ENCODE results near the gene ALG11. TPM values are rescaled to one million over a fixed set of nuclear protein-coding genes. Genes with fewer than 3 reads are reported as not detected.

The ALG11 gene
- total and polyA plus RNA-seq, 12 donors = 2.8 to 24.9 (median 21.0) TPM

DNA sequence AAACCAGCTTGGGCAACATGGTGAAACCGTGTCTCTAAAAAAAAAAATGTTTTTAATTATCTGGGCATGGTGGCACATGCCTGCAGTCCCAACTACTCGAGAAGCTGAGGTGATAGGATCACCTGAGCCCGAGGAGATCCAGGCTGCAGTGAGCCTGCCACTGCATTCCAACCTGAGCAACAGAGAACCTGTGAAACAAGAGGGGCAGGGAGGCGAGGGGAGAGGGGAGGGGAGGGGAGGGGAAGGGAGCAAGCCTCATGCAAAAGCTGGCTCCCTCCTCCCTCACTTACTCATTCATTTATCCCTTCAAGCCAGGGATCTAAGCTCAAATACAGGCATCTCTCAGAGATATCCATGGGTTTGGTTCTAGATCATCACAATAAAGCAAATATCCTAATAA, 9.8 kb upstream of the ALG11 start:
- DNase-seq (no peak), ATAC-seq (no peak)

DNA sequence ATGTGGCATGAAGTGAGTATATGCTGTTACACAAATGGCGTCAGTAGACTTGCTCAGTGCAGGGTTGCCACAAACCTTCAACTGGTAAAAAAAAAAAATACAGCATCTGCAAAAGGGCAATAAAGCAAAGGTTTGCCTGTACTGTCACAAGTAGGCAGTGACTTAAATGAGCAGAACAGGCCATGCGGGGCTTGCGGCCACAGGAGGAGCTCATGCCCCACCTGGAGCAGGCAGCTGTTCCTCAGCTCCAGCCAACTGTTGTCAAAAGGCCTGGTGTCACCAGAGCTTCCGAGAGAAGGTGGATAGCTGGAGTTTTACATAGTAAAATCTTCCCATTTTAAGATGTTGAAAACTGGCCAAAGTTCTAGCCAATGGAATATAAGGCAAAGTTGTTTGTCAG, 8.7 kb upstream of the ALG11 start:
- H3K4me1 ChIP-seq = peaks cover 0 to 14% (median 7%) of the 10 kb centered on the region in 9 donors
- intact Hi-C loops (cut with DNase I) = loop anchor here in 7 of 10 donors (2.0 to 10.0 kb wide), 5 partner anchors 106 to 451 kb away; partner anchors contain the start of genes NEK5 (in 4 of the 7), CKAP2 (in 1 of the 7) and VPS36 (in 1 of the 7)
- no peak for ATAC-seq
- H3K4me3 ChIP-seq = no peak overlapping the region
- H3K27ac ChIP-seq = no peak overlapping the region
- no peaks in the 10 kb centered on the region for H3K27me3 ChIP-seq
- H3K9me3 ChIP-seq = no peaks in the 10 kb centered on the region
- H3K36me3 ChIP-seq = peaks cover 0 to 4% (median 0%) of the 10 kb centered on the region in 9 donors
- DNase-seq = no peak
- TF ChIP-seq CTCF (IDR thresholded peaks at IDR 0.05) = no peak
- WGBS, 2 donors = 84% methylated on average over 4 of the region's 4 CpGs

More for the DNA sequence above, 9.8 kb upstream of the ALG11 start:
- Histone ChIP-seq H3K27ac (no peak overlapping the region), H3K4me3 (no peak overlapping the region), H3K9me3 (no peaks in the 10 kb centered on the region), H3K36me3 (peaks cover 0 to 4% (median 0%) of the 10 kb centered on the region in 9 donors), H3K27me3 (no peaks in the 10 kb centered on the region), H3K4me1 (peaks cover 0 to 14% (median 8%) of the 10 kb centered on the region in 9 donors)
- no peak for TF ChIP-seq CTCF (IDR thresholded peaks at IDR 0.05)
- 77 to 85% methylated on average over 4 of the region's 4 CpGs for WGBS, 2 donors
- intact Hi-C loops (cut with DNase I) = loop anchor here in 7 of 10 donors (2.0 to 10.0 kb wide), 5 partner anchors 105 to 452 kb away; partner anchors contain the start of genes NEK5 (in 4 of the 7), CKAP2 (in 1 of the 7) and VPS36 (in 1 of the 7)

- no peak for TF ChIP-seq CTCF (IDR thresholded peaks at IDR 0.05)
- DNase-seq = no peak
- Histone ChIP-seq H3K27me3 (no peaks in the 10 kb centered on the region), H3K36me3 (peaks cover 0 to 4% (median 0%) of the 10 kb centered on the region in 9 donors), H3K27ac (no peak overlapping the region), H3K4me1 (peaks cover 0 to 7% (median 0%) of the 10 kb centered on the region in 9 donors), H3K9me3 (no peaks in the 10 kb centered on the region), H3K4me3 (no peak overlapping the region)
- intact Hi-C loops (cut with DNase I) = loop anchor here in 6 of 10 donors (5.0 to 10.0 kb wide), 3 partner anchors 107 to 450 kb away; partner anchors contain the start of genes NEK5 (in 5 of the 6), CKAP2 (in 1 of the 6) and VPS36 (in 1 of the 6)
- ATAC-seq = no peak
- WGBS, 2 donors = 89 to 90% methylated on average over 7 of the region's 7 CpGs
Observed at GRCh38 chr13:52004511-52005170, 7.6 kb upstream of the ALG11 start.

GRCh38 chr13:52005841-52006522, 6.2 kb upstream of the ALG11 start:
- no peak overlapping the region for H3K4me3 ChIP-seq
- intact Hi-C loops (cut with DNase I) = loop anchor here in 2 of 10 donors (5.0 to 10.0 kb wide), 2 partner anchors 121 to 449 kb away; partner anchors contain the start of genes NEK5 (in 2 of the 2), CKAP2 (in 1 of the 2) and VPS36 (in 1 of the 2)
- ATAC-seq = no peak

More at GRCh38 chr13:52005841-52006522, 6.2 kb upstream of the ALG11 start:
- H3K4me1 ChIP-seq = peaks cover 0 to 14% (median 10%) of the 10 kb centered on the region in 9 donors
- peaks cover 0 to 4% (median 0%) of the 10 kb centered on the region in 9 donors for H3K36me3 ChIP-seq
- DNase-seq = no peak
- no peak for TF ChIP-seq CTCF (IDR thresholded peaks at IDR 0.05)
- H3K27me3 ChIP-seq = peaks cover 0 to 12% (median 0%) of the 10 kb centered on the region in 7 donors
- WGBS, 2 donors = 93 to 94% methylated on average over 13 of the region's 13 CpGs
- H3K9me3 ChIP-seq = no peaks in the 10 kb centered on the region
- no peak overlapping the region for H3K27ac ChIP-seq

Data from heart right ventricle (tissue), 16 donors.